Esophagus (tissue), 2 donors: ENCODE results near the gene ERC2. TPM values are rescaled to one million over a fixed set of nuclear protein-coding genes. Genes with fewer than 3 reads are reported as not detected.

Experiments
- H3K27ac ChIP-seq, 2 donors: one replicate each; pipeline ENCODE4 v1.5.1; 2013; ENCODE audit warnings: low read depth in 2 of 2, mild to moderate bottlenecking in 2 of 2, inconsistent platforms in 1 of 2, low read length in 1 of 2, moderate library complexity in 1 of 2
- H3K27me3 ChIP-seq, 2 donors: one replicate each; pipeline ENCODE4 v1.6.1; 2013; ENCODE audit warnings: low read length in 2 of 2, control low read depth in 1 of 2, mild to moderate bottlenecking in 1 of 2; ENCODE audit not compliant: insufficient read depth in 2 of 2, control insufficient read depth in 1 of 2
- H3K36me3 ChIP-seq, 2 donors: one replicate each; pipeline ENCODE4 v1.6.1; 2013; ENCODE audit warnings: low read length in 1 of 2; ENCODE audit not compliant: control insufficient read depth in 2 of 2, insufficient read depth in 2 of 2
- H3K4me1 ChIP-seq, 2 donors: one replicate each; pipeline ENCODE4 v1.6.1; 2013; ENCODE audit warnings: low read length in 1 of 2; ENCODE audit not compliant: control insufficient read depth in 2 of 2, insufficient read depth in 2 of 2
- H3K4me3 ChIP-seq, 2 donors: one replicate each; pipeline ENCODE4 v1.5.1; 2013; ENCODE audit warnings: low read length in 2 of 2, mild to moderate bottlenecking in 2 of 2, low read depth in 1 of 2, moderate library complexity in 1 of 2
- H3K9me3 ChIP-seq, 2 donors: one replicate each; pipeline ENCODE4 v1.6.1; 2013; ENCODE audit warnings: mild to moderate bottlenecking in 2 of 2, low read depth in 1 of 2, low read length in 1 of 2, moderate library complexity in 1 of 2; ENCODE audit not compliant: control insufficient read depth in 2 of 2, insufficient read depth in 1 of 2
- WGBS, 2 donors: extraction: QIAGEN DNeasy Blood & Tissue Kit; methylation state at CpG; one replicate each; pipeline ENCODE4 v1.1.7; 2013; 5-methylcytosine and 5-hydroxymethylcytosine counted together
- polyA plus RNA-seq, 2 donors: library from polyadenylated mRNA; stranded (reverse); fragments of 200-250 nt; gene quantifications; one replicate each; pipeline ENCODE4 v1.2.3, GENCODE V29; 2013
- donor health status: healthy with polysubstance abuse.
- donor health status: Bipolar disorder and iron deficiency.

Gene ERC2
- polyA plus RNA-seq, 2 donors, result 0.18 to 0.20 TPM

DNA sequence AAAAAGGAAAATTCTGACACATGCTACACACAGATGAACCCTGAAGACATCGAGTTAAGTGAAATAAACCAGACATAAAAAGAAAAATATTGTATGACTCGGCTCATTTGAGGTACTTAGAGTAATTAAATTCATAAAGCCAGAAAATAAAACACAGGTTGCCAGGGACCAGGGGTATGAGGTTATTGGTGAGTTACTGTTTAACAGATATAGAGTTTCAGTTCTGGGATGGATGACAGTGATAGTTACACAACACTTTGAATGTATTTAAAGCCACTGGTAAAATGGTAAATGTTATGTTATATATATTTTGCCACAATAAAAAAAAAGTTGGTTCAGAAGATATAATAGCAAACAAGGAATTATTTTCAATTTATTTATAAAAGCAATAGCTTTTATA, 545.1 kb downstream of the ERC2 start:
- Histone ChIP-seq H3K36me3 (no peaks in the 10 kb centered on the region), H3K27ac (no peak overlapping the region), H3K4me1 (no peaks in the 10 kb centered on the region), H3K27me3 (peaks cover 0 to 3% of the 10 kb centered on the region in 2 donors), H3K9me3 (no peaks in the 10 kb centered on the region), H3K4me3 (no peak overlapping the region)
- WGBS, 2 donors, result 61 to 70% methylated on average over 2 of the region's 2 CpGs

- Histone ChIP-seq H3K27ac (no peak overlapping the region), H3K9me3 (peaks cover 0 to 3% of the 10 kb centered on the region in 2 donors), H3K4me1 (no peaks in the 10 kb centered on the region), H3K4me3 (no peak overlapping the region), H3K27me3 (no peaks in the 10 kb centered on the region), H3K36me3 (no peaks in the 10 kb centered on the region)
- WGBS, 2 donors, result 90 to 96% methylated on average over 2 of the region's 2 CpGs
Observed at GRCh38 chr3:55912880-55913279, 555.4 kb downstream of the ERC2 start.

DNA sequence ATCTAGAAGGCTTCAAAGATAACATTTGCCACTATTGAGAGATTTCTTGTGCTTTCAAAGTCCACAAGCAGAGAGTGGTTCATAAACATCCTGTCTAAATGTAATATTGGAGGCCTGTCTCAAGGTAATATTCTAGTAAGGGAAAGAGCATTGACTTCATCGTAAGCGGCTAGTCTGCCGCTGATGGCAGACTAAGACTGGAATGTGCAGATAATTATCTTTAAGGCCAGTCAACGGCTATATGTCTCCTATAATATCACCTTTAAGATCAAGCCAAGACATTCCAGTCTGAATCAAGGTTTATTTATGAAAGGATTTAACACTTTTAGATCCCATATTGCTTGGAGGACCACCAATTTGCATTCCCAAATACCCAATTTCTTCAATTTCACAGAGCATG, 557.0 kb downstream of the ERC2 start:
- Histone ChIP-seq H3K4me1 (no peaks in the 10 kb centered on the region), H3K36me3 (no peaks in the 10 kb centered on the region), H3K4me3 (no peak overlapping the region), H3K27me3 (no peaks in the 10 kb centered on the region), H3K9me3 (peaks cover 0 to 3% of the 10 kb centered on the region in 2 donors), H3K27ac (no peak overlapping the region)
- WGBS, 2 donors, result 72 to 88% methylated on average over 4 of the region's 4 CpGs

GRCh38 chr3:55910543-55910942, 557.7 kb downstream of the ERC2 start:
- Histone ChIP-seq H3K36me3 (no peaks in the 10 kb centered on the region), H3K9me3 (peaks cover 0 to 3% of the 10 kb centered on the region in 2 donors), H3K27me3 (no peaks in the 10 kb centered on the region), H3K4me3 (no peak overlapping the region), H3K4me1 (no peaks in the 10 kb centered on the region), H3K27ac (no peak overlapping the region)
- WGBS, 2 donors, result 46% methylated on average over 1 of the region's 1 CpG

DNA sequence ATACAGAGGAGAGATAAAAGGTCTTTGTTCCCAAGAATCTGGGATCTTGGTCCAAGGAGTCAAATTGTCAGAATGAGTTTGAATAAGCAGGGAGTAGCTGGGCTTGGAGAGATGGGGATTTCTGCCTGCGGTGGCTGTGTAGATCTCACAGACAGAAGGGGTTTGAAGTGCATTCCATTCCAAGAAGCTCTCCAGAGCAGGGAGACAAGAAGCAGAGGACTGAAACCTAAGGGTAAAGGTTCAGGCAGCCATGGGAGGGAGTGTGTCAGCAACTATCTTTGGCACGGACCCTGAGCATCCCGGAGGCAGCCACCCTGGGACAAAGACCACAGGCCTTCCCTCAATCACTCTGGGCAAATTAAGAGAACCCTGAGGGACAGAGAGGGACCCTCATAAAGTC, 558.9 kb downstream of the ERC2 start:
- H3K27ac ChIP-seq, result no peak overlapping the region
- WGBS, 2 donors, result 92 to 95% methylated on average over 3 of the region's 3 CpGs
- no peaks in the 10 kb centered on the region for H3K4me1 ChIP-seq
- H3K4me3 ChIP-seq, result no peak overlapping the region
- peaks cover 0 to 3% of the 10 kb centered on the region in 2 donors for H3K9me3 ChIP-seq
- H3K36me3 ChIP-seq, result no peaks in the 10 kb centered on the region
- H3K27me3 ChIP-seq, result no peaks in the 10 kb centered on the region

- Histone ChIP-seq H3K27ac (no peak overlapping the region), H3K27me3 (no peaks in the 10 kb centered on the region), H3K36me3 (no peaks in the 10 kb centered on the region), H3K9me3 (peaks cover 0 to 3% of the 10 kb centered on the region in 2 donors), H3K4me3 (no peak overlapping the region), H3K4me1 (no peaks in the 10 kb centered on the region)
- 67 to 77% methylated on average over 3 of the region's 3 CpGs for WGBS, 2 donors
Observed at GRCh38 chr3:55907616-55908015, 560.7 kb downstream of the ERC2 start.

DNA sequence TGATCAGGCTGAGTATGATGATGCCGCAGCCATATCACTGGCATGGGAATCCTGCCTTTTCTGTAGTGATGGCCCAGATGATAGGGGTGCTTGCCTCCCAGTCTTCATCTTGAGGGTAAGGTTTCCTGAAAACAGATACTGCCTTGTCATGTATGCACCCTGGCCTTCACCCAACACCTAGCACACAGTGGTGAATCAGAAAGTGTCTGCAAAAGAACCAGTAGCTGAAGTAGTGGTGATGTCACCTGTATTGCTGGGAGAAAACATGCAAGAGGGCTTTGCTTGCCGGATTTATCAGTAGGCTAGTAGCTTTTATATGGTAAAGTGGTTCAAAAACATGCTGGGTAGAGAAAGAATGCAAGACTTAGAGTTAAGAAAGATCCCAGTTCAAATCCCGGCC, 561.4 kb downstream of the ERC2 start:
- no peaks in the 10 kb centered on the region for H3K36me3 ChIP-seq
- H3K9me3 ChIP-seq, result peaks cover 0 to 3% of the 10 kb centered on the region in 2 donors
- H3K4me1 ChIP-seq, result no peaks in the 10 kb centered on the region
- peak overlapping the region in 1 of 2 donors; percentile 2 for H3K27ac ChIP-seq
- H3K4me3 ChIP-seq, result no peak overlapping the region
- no peaks in the 10 kb centered on the region for H3K27me3 ChIP-seq
- WGBS, 2 donors, result 82 to 85% methylated on average over 3 of the region's 3 CpGs

- H3K4me3 ChIP-seq, result no peak overlapping the region
- H3K4me1 ChIP-seq, result no peaks in the 10 kb centered on the region
- H3K36me3 ChIP-seq, result no peaks in the 10 kb centered on the region
- H3K27me3 ChIP-seq, result no peaks in the 10 kb centered on the region
- H3K27ac ChIP-seq, result no peak overlapping the region
- peaks cover 0 to 3% of the 10 kb centered on the region in 2 donors for H3K9me3 ChIP-seq
- 67 to 68% methylated on average over 6 of the region's 6 CpGs for WGBS, 2 donors
Observed at GRCh38 chr3:55904716-55905115, 563.6 kb downstream of the ERC2 start.

GRCh38 chr3:55903680-55904079, 564.6 kb downstream of the ERC2 start:
- WGBS, 2 donors, result 54 to 66% methylated on average over 3 of the region's 3 CpGs
- H3K4me3 ChIP-seq, result no peak overlapping the region
- peaks cover 0 to 3% of the 10 kb centered on the region in 2 donors for H3K9me3 ChIP-seq
- H3K27me3 ChIP-seq, result no peaks in the 10 kb centered on the region
- H3K4me1 ChIP-seq, result no peaks in the 10 kb centered on the region
- no peaks in the 10 kb centered on the region for H3K36me3 ChIP-seq
- H3K27ac ChIP-seq, result no peak overlapping the region

- H3K27me3 ChIP-seq, result no peaks in the 10 kb centered on the region
- H3K36me3 ChIP-seq, result no peaks in the 10 kb centered on the region
- no peaks in the 10 kb centered on the region for H3K4me1 ChIP-seq
- no peaks in the 10 kb centered on the region for H3K9me3 ChIP-seq
- no peak overlapping the region for H3K4me3 ChIP-seq
- 84 to 87% methylated on average over 14 of the region's 14 CpGs for WGBS, 2 donors
- no peak overlapping the region for H3K27ac ChIP-seq
Observed at GRCh38 chr3:55902221-55902900, 565.9 kb downstream of the ERC2 start.
